CD4-positive, alpha-beta T cell treated with Interleukin-17A for 4 hours (primary cell): ENCODE data around the gene RPS26.
"Not testable (repeated sequence)": the region's sequence is repeated elsewhere in the genome, so short reads cannot be mapped to it uniquely, and the experiment has no call there.

Experiments
- DNase-seq: peaks from one replicate; pipeline ENCODE4 v3.0.0-alpha.2; 2020; ENCODE audit warnings: mixed read lengths

Gene RPS26

DNA sequence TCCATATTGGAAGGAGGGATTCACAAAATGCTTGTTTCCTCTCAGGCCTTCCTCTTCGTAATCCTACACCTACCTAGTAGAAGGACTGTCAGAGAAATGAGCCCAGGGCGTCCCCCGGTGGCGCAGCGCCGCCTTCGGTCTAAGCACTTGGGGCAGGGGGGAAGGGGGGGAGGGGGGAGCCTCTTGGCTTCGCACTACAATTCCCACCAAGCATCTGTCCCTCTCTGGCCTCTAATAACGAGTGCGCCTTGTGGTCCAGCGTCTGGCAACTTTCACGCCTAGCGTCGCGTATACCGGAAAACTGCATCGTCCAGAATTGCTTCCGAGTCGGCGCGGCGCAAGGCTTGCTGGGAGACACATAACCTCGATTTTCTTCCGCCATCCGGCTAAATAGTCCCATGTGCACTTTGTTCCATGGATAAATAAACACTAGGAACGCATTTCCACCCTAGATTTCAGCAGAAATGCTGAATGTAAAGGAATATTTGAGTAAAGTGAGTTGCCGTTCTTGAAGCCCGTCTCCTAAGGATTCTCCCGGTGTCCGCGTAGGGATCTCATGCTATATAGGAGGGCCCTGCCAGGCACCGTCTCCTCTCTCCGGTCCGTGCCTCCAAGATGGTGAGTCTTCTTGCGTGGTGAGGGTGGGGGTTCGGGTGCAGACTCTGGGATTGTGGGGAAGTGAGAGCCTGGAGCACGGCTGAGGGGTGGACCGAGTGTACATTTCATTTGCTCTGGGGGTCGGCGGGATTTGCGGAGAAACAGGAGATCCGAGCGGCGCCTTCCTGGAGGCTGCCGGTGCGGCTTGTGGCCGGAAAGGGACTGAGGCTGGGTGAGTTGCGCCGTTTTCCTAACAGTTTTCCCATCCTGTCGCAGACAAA, at the start of gene RPS26:
Gene RPS26, plus strand, starts transcription at position 367 of the 878 bp plus-strand sequence. Its CDS starts 249 bp downstream, at position 616.
- peak; percentile 91 for DNase-seq

DNA sequence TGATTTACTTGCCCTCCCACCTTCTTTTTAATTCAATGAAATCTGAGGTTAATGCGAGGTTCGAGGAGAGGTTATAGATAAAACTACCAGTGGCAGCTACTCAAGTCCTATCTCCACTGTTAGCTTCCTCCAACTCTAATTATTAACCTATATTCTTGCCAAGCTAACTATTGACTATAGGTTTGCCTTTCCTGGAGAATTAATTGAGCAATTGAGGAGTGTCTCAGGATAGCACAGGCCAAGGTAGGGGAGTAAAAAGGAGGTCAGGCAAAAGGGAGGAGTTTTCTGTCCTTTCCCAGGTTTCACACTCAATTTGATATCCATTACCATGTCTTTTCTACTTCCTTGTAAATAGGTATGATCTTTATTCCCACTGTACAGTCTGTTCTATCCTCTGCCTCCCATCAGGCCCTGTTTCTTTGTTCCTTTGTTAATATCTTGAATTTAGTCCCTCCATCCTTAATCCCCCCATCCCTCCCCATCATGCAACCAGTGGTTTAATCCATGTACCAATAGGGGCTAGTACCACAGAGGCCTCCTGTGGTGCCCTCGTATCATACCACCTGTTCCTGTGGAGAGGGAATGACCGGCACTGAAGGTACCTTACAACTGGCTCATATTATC, 48.4 kb upstream of the RPS26 start:
- no peak for DNase-seq

DNA sequence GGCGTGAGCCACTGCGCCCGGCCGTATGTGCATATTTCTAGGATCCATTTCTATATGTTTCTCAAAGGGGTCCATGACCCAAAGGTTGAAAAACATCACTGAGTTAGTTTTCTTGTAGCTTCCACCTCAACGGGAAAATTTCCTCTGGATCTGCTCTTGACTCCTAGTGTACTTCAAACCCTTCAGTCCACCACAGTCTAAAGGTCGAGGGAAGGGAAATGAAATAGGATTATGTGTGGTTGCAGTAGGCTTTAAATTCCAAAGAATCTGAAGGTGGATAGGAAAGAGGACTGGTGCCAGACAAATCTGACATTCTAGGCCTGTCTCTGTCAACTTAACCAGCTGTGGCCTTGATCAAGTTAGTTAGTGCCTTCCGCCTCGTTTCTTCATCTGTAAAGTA, 46.4 kb upstream of the RPS26 start:
- no peak for DNase-seq

DNA sequence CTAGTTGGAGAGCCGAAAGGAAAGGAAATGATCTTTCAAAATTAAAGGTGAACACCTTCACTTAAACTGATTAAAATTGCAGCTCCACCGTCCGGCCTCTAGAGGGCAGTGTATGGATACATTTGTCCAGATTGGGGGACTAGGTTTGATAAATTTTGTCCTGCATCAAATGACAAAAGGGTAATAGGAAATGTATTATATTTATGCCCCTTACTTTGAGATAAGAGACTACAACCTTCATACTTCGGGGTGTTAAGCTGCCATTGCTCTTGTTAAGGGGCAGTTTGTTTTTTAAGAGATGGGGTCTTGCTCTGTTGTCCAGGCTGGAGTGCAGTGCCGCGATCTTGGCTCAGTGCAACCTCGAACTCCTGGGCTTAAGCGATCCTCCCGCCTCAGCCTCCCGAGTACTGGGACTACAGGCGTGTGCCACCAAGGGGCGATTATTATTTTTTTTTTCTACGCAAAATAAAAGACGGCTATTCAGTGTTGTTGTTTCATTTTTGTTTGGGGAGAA, 45.5 kb upstream of the RPS26 start:
- peak; percentile 76 for DNase-seq

DNA sequence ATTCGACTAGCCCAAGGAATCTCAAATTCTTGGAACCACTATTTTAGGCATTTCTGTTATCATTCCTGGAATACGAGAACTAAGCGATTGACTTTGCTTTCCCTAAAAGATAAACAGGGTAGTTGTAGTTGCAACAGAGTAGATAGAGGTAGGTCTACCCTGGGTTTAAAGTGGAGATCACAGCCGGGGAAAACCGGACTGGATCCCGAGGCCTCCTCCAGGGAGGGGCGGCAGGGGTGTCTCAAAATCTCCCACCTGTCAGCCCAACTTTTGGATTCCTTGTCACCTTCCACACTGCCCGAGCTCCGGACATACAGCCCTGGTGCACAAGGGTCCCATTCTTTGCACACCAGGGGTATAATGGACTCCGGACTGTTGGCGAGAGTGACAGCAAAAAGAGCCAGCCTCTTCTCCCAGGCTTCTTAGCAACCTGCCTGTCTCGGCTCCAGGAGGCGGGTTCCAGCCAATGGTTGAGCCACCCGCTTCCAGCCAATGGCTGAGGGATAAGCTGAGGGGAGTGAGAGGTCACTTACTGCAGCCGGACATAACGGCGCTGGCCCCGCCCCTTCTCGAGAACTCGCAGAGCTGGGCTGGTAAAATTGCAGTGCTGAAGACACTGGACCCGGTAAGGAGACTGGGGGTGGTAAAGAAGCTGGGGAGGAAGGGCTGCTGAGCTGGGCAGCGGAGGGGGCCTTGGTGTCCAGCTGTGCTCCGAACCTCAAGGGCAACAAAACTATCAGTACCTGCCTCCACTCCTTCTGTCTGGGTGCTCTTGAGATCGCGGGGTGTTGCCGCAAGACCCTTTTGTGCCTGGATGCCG, 44.8 kb upstream of the RPS26 start, which contains the start of gene SUOX:
Gene SUOX, plus strand, starts transcription at position 562 of the 820 bp plus-strand sequence. CDS start 4,946 bp downstream, outside the sequence.
- peak; percentile 33 for DNase-seq

DNA sequence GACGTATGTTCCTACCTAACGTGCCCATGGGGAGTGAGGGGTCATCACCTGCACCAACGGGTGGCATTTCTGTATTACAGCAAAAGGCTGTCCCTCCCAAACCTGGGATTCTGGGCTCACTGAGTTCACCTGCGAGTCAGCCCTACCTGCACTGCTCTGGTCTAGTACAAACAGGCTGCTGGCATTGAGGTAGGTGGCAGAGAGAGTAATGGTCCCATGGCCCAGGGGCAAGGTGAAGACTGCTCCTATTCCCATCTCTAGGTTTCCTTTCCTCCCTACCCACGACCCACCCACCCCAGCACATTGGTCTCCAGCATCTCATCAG, 44.2 kb upstream of the RPS26 start:
- peak; percentile 12 for DNase-seq

DNA sequence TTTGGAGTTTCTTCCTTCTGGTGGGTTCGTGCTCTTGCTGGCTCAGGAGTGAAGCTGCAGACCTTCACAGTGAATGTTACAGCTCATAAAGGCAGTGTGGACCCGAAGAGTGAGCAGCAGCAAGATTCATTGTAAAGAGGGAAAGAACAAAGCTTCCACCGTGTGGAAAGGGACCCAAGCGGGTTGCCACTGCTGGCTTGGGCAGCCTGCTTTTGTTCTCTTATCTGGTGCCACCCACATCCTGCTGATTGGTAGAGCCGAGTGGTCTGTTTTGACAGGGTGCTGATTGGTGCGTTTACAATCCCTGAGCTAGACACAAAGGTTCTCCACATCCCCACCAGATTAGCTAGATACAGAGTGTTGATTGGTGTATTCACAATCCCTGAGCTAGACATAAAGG, 42.2 kb upstream of the RPS26 start:
- not testable (repeated sequence) for DNase-seq

DNA sequence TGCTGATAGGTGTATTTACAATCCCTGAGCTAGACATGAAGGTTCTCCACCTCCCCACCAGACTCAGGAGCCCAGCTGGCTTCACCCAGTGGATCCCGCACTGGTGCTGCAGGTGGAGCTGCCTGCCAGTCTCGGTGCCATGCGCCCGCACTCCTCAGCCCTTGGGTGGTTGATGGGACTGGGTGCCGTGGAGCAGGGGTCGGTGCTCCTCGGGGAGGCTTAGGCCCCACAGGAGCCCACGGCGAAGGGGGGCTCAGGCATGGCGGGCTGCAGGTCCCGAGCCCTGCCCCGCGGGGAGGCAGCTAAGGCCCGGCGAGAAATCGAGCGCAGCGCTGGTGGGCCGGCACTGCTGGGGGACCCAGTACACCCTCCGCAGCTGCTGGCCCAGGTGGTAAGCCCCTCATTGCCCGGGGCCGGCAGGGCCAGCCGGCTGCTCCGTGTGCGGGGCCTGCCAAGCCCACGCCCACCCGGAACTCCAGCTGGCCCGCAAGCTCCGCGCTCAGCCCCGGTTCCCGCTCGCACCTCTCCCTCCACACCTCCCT, 41.6 kb upstream of the RPS26 start:
- not testable (repeated sequence) for DNase-seq

DNA sequence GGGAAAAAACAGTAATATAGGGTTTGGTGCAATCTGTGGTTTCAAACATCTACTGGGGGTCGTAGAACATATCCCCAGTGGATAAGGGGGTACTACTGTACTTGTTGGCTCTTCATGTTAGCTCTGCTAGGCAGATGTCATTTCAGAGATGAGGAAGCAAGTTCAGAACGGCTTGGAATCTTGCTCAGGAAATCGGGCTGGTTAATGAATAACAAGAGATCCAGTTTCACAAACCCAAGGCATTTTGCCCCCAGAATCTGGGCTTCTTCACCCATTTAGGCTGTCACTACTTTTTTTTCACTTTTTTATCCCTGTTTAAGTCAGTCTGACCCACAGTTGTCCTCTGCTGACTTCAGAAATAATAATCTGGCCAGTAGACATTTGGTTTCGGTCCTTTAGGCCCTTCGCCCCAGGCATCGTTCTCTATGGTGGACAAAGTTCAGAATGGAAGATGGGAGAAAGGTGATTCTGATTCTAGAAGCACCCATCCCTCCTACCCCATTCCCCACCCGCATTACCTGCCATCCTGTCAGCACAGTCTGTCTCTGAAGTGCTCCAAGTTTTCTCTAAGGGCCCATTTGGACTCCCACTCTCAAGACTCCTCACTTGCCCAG, 40.1 kb upstream of the RPS26 start:
- DNase-seq, result no peak

DNA sequence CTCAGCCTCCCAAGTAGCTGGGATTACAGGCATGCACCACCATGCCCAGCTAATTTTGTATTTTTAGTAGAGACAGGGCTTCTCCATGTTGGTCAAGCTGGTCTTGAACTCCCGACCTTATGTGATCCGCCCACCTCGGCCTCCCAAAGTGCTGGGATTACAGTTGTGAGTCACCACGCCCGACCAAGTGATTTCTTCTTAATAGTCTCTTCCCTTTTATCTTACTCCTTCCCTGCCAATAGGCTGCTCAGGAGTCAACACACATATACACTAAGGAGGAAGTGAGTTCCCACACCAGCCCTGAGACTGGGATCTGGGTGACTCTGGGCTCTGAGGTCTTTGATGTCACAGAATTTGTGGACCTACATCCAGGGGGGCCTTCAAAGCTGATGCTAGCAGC, 38.3 kb upstream of the RPS26 start:
- not testable (repeated sequence) for DNase-seq

DNA sequence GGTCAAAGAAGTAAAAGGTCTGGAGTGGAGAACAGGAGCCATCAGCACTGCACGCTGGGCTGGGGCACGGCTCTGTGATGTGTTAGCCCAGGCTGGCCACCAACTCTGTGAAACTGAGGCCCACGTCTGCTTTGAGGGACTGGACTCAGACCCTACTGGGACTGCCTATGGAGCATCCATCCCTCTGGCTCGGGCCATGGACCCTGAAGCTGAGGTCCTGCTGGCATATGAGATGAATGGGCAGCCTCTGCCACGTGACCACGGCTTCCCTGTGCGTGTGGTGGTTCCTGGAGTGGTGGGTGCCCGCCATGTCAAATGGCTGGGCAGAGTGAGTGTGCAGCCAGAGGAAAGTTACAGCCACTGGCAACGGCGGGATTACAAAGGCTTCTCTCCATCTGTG, 37.5 kb upstream of the RPS26 start:
- no peak for DNase-seq

DNA sequence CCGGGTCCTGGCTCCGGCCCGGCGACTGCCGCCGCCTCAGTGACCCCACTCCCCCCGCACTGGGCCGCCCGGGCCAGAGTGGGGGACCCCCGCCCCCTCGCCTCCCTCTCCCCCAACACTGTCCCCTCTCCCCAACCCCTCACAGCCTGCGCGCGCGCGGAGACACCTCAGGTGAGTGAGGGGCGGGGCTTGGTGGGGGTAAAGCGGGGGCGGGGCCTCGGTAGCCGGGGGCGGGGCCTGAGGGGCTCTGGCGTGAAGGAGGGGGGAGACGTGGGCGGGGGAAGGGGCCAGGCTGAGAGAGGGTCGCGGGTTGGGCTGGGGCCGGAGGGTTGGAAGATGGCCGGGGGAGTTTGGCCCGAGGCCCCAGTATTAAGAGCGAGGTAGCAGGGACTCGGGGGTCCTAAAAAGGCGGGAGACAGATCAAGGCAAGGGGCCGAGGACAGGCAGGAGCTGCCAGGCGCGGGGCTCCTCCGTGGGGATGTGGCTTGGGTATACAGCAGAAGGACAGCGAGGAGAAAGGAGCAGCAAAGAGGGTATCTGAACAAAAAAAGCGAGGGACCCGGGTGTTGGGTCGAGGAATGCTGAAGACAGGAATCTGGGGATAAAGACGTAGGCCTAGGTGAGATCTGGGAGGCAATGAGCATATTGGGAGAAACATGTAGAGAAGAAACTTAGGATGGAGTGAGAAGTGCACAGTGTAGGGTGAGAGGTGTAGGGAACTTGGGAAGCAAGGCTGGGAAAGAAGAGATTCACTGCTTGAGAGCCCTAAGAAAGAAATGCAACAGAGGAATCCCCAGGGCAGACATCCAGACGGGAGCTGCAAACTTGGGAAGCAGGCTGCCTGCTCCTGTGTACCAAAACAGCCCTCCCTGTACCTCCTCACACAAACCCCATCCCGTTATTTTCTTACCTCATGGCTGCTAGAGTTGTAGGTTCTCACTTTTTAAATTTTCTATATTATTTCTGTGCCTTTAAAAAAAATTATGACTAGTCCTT, 33.9 kb upstream of the RPS26 start:
- DNase-seq, result peak; percentile 90

DNA sequence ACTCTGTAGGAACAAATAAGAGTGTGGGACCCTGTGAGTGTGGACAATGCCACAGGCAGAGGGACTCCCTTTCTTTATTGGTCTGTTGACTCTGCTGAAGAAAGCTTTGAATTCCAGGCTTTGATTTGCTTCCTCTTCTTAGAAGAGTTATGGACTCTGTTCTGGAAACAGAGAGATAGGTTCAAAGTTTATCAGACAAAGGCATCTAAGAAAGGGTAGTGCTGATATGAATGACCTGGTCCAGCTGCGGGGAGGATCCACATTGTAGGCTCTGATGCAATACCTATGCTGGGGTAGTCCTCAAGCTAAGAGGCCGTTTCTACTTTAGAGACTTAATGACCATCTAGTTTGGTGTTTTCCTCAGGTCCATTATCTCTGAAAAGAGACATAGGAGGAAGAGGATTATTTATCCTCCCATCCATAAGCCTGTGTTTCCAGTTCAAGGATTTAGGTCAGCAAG, 31.6 kb upstream of the RPS26 start:
- no peak for DNase-seq

DNA sequence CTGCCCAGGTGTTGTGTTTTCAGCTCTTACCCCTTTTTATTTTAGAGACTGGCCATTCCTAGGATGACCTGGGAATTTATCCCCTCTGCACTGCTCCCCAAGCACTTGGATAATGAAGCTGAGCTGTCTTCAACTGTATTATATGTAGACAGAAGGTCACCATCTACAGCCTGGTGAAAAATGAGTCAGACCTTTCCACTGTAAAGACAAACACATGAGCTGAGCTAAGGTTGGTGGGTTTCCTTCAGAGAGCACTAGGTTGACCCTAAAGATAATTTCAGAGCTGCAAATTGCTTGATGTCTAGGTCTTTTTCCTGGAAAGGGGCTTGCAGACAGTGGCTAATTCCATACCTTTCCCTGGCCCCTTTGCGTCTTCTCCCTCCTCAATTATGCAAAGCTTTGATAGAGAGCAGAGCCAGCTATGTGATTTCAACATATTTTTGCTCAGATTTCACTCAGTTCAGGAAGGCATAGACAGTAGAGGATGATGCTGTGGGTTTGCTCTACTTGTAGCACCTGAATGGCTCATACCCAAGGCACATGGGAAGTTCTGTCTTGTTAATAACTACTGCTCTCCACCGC, 30.1 kb upstream of the RPS26 start:
- DNase-seq, result no peak

DNA sequence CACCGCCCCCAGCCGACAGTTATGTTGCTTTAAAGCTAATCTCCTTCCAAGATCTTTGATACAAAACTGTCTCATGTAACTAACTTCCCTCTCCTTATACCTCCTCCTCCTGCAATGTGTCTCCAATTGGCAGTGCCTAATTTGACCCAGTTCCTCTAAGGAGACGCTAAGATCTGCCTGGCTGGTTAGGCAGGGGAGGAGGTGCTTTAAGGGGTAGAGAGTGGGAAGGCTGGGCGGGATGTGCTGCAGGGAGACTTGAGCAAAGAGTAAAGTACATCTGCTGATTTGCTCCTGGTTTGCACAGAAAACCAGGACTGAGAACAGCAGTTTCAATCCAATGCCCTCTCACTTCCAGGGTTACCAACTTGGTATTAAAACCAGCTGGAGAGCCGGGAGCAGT, 28.2 kb upstream of the RPS26 start:
- no peak for DNase-seq

DNA sequence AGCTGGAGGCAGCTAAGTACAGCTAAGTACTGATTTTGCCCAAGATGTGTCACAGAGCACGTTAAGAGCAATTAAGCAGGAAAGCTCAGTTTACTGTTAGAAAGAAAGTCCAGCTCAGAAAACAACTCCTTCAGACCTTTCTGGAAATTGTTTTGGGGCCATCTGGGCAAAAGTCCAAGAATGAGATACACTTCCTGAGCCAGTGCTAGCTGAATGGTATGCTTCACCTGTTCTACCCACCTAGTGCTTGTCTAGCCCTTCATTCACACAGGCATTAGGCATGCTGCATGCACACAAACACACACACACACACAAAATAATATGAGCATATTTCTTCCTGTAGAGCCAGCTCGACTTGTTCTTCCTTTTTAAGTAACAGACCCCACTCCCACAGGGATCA, 27.5 kb upstream of the RPS26 start:
- DNase-seq, result no peak

DNA sequence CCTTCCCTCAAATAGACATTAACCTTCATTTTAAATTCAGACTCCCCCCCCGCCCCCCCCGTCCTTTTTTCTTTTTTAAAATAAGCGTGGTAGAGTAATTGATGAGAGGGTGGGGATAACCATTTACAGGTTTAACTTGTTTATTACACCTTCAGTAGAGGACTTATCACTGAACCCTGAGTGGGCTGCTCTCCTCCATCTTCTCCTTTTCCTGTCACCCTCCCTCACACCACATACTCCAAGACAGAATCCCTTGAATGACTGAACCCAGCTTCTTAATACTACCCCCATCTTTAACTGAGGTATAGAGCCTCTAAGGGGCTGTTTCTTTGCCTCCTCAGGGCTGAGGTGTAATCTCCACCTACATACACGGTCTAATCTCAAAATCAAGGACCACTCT, 24.5 kb upstream of the RPS26 start:
- no peak for DNase-seq

DNA sequence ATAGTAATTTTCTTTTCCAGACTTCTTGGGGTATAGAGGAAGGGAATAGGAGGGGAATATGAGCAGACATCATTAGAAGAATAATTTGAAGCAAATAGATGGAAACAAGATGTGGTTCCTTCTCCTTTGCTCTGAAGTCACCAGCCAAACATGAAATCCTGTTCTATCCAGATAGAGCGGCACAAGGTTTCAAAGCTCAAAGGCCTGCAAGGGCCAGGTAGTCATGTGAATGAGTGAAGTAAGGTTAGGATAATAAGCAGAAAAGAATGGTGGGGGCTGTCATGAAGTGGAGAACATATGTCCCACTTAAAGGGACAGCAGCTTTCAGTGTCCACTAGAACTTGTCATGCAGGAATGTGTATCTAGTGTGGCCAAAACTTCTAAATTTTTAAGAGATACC, 23.4 kb upstream of the RPS26 start:
- DNase-seq, result no peak

DNA sequence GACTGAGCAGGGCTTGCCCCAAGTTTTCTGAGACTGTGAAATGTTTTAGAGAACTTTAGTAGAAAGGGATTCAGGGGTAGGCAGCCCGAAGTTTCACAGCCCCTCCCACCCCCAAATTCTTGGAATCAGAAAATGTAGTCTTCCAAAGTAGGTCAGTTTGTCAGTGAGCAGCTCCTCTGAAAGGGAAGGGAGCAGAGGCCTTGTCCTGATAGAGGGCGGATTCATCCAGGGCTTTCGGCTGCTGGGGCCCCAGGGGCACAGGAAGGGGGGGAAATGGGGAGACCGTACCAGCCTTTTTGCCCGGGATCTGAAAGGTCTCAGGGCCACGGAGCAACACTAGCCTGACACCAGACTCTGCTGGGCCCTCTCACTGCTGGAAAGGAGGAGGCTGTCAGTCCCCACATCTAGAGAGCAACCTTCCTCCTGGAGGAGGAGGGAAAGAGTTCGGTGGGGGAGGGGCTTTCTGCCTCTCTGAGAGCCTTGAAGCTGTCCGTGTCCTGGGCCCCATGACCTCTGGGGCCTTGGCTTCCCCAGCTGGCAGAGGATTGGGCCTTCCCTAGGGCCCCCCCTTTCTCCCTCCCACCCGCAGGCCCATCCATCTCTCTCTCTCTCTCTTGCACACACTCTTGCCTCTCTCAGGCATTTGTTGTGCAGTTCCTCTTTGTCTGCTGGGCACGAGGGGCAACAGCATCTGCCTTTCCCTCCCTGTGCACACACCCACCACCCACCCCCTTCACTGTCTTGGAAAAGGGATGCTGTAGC, 21.1 kb upstream of the RPS26 start, which contains the start of gene IKZF4:
Gene IKZF4, plus strand, starts transcription at position 621 of the 762 bp plus-strand sequence. CDS start 451 bp downstream, outside the sequence.
- peak; percentile 40 for DNase-seq
